Activated naive CD4-positive, alpha-beta T cell treated with anti-CD3 and anti-CD28 coated beads, Interleukin-2, amount 50 U/mL, for 16 hours (primary cell): Measurements from ENCODE around the gene FRYL.
"Not testable (repeated sequence)": the region's sequence is repeated elsewhere in the genome, so short reads cannot be mapped to it uniquely, and the experiment has no call there.

ENCODE experiments used
- DNase-seq: peaks from one replicate; pipeline ENCODE4 v3.0.0-alpha.2; 2020

Gene FRYL

DNA sequence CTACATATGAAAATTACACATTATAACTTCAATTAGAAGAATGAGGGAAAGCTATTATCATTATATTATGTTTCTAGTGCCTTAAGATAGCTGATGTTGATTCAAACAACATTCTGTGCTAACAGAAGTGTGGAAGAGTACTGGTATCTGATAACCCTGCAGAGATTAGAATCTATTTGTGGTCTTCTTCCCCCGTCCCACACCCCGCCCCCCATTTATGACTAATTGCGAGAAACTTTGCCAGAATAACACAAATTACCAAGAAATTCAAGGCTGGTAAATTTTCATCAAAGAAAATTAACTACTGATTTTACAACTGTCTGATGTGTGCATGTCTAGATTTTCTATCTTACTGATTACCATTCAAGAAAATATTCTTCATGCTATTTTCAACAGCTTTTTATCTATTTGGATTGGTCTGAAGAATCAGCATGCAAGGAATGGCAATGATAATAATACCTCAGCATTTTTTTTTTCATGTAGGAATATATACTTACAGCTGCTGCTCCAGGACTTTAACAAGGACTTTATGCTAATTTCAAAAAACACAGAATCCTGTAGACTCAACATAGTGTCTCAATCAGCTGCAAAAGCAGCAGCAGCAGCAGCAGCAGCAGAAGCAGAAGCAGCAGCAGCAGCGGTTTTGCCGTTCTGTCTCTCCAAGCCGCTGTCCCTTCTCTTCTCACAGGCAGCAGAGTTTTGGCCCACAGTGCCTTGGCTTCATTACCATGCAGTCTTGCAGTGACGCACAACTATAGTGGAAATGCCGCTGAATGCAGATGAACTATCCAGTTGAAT is 126.7 kb downstream of the FRYL start:
- DNase-seq, result peak; percentile 54

DNA sequence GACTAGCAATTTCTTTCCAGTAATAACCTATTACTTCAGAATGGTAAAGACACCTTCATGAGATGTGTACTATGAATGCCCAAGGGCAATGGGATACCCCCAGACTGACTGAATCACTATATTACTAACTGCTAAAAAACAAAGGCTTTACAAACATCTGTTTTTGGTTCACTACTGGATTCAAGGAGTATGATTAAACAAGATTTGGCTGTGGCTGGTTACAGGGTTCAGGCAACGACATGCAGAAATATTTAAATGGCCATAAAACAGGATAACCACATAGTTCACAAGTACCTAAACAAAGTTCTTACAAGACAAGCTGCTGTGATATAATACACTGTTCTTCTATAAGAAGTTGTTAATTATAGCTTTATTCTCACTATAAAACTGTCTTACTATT is 128.2 kb downstream of the FRYL start:
- DNase-seq, result no peak

DNA sequence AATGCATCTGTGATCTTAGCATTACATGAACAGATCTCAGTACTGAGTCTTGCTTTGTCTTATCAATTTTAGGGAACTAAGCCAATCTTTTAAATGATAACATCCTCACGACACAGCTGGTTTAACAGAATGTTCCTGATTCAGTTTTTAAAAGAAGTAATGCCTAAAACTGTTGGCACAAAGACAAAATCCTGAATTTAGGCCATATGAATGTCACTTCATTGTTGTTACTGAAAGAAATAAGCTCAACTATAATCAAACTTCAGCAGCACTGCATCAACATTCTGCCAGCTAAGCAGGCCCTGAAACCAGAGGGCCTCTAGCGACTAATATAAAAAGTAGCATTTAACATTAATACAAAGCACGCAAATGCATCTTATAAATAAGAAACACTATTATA is 130.6 kb downstream of the FRYL start:
- DNase-seq, result no peak

DNA sequence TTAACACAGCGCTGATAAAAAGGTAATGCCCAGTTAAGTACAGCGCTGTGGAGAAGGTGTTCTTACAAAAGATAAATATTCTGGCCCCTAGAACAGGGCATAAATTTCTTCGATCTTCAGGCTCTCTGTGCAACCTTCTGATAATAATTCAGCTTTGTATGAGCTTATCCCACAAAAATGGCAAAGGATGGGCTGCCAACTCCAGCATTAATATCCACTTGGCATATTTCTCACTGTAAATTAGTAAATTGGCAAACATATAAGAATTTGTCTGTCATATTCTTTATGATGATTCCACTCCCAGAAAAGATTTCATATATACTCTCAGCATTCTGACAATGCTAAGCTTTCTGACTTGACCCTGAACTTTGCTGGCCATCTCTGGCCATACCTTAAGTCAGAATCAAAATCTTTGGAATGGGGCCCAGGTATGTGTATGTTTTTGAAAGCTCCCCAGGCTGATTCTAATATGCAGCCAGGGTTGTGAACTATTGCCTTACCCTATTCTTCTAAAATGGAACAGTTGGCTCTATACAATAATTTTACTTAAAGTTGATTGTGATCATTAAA is 134.8 kb downstream of the FRYL start:
- no peak for DNase-seq

DNA sequence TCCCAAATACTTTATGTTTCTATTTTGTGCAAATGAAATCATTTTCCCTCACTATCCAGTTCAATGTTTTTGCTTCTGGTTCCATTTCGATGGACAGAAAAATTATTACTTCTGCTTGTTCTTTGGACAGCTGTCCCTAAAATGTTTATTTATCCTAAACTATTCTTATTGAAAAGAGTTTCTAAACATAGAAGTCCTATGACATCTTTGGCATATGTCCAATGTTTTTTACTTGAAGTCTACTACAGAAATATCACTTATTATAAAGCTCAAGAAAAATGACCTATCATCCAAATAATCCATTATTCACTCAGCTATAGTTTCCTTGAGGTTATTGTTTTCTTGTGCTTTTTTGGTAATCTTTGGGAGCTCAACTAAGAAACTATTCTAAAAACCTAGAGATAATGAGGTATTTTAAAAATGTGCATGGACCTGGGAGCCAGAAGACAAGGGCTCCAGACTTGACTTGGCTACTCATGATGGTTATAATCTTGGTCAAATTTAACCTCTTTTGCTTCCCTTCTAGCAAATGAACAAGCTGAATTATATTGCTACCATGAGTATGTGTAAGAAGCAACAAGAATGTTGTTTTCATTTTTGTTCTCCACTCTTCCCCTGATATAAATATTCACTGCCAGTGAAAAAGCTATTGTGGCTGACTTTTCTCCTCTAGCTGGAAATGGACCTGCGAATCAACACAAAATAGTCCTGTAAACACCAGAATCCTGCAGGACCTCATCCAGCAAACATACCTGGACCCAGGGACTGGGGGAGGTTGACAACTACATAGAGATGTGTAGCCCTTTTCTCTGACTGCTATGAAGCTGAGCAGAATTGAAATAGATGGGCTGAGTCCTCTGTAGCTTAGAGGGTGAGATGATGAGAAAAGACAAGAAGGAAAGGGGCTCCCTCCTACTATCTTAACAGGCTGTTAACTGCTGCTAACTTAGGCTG is 137.4 kb downstream of the FRYL start:
- DNase-seq, result no peak

DNA sequence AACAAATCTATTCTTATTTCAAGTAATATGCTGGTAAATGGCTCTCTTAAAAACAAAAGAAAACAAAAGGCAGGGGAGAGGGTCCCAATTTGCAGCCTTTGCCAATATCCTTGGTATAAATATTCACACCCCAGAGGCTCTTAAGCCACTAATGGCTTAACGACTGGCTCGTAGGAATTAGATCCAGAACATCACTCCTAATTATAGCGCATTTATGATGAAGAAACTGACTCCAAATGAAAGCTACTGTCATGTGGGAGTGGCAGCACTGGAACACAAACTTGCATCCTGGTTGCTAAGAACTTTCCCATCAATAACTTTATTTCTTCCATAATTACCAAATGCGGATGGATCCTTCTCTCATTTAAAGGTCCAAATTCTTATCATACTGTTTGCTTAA is 138.7 kb downstream of the FRYL start:
- no peak for DNase-seq

DNA sequence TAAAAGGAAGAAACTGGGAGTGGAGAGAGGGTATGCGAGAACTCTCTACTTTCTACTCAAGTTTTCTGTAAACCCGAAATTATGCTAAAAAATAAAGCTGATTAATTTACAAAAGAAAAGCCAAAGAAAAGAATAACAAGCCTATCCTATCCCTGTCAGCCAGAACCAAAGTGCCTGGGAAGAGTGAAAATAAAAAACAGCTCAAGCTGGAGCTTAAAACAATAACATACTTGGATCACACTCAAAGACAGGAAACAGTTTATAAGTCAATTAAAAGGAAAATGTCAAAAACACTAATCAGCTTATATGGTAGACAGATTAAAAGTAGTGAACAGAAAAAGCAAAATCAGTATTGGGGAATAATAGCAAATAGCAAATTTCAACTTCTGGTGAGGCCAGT is 139.4 kb downstream of the FRYL start:
- no peak for DNase-seq

DNA sequence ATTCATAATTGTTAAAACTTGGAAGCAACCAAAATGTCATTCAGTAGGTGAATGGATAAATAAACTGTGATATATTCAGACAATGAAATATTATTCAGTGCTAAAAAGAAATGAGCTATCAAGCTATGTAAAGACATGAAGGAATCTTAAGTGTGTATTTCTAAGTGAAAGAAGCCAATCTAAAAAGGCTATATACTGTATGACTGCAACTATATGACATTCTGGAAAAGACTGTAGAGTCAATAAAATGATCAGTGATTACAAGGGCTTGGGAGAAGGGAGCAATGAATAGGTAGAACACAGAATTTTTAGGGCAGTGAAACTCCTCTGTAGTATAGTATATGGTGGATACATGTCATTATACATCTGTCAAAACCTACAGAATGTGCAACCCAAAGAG is 139.9 kb downstream of the FRYL start:
- no peak for DNase-seq

DNA sequence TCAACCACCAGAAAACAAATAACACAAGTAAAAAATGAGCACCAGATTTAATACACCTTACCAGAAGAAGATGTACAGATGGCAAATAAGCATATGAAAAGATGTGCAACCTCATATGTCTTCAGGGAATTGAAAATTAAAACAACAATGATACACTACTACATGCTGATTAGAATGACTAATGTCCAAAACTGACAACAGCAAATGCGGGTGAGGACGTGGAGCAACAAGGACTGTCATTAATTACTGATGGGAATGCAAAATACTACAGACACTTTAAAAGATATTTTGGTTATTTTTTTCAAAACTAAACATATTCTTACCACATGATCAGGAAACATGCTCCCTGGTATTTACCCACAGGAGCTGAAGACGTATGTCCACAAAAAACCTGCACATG is 140.3 kb downstream of the FRYL start:
- DNase-seq, result no peak

DNA sequence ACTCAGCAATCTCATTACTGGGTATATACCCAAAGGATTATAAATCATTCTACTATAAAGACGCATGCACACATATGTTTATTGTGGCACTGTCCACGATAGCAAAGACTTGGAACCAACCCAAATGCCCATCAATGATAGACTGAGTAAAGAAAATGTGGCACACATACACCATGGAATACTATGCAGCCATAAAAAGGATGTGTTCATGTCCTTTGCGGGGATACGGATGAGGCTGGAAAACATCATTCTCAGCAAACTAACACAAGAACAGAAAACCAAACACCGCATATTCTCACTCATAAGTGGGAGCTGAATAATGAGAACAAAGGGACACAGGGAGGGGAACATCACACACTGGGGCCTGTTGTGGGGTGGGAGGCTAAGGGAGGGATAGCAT is 141.5 kb downstream of the FRYL start:
- not testable (repeated sequence) for DNase-seq

DNA sequence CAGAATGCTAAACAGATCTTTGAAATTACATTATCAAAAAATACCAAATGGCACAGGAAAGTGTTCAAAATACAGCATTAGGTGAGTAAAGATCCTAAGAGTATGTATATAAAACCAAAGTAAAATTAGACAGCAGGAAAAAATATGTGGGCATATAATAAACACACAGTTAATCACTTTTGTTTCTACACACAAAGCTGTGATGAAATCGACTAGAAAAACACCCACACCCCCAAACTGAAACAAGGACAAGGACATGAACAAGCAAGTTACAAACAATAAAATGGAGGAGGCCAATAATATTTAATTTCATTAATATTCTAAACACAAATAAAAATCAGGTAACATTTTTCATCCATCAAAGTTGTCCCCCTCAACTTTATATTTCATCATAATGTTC is 143.2 kb downstream of the FRYL start:
- no peak for DNase-seq

DNA sequence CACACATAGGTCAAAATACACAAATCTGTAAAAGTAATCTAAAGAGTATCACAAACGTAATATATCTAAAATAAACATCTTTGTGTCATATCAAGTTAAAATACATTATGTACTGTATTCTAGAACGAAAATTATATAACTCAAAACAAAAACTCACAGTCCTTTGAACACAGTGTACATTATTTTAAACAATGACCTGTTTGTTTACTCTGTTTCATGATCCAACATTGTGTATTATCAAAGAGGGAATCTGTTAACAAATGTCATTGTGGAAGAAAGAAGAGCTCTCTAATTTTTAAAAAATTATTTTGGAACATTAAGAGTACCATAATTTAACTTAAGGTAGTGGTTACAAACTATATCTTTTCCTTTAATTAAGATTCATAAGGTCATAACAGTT is 144.1 kb downstream of the FRYL start:
- DNase-seq, result no peak

DNA sequence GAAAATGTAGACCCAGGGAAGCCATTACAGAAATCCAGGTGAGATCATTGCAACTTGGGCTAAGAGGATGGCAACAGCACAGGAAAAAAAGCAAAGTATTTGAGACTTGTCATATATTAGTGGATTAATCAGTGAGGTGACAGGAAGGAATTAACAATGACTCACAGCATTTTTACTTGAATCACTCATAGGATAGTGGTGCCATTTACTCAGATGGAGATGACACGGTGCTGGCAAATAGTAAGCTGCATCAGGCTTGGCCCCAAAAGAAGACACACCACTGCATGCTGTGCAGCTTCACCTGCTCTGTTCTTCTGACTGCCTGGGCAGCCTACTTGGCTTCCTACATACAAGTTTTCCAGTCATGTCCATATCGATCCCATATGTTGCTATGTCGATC is 144.8 kb downstream of the FRYL start:
- DNase-seq, result peak; percentile 28

DNA sequence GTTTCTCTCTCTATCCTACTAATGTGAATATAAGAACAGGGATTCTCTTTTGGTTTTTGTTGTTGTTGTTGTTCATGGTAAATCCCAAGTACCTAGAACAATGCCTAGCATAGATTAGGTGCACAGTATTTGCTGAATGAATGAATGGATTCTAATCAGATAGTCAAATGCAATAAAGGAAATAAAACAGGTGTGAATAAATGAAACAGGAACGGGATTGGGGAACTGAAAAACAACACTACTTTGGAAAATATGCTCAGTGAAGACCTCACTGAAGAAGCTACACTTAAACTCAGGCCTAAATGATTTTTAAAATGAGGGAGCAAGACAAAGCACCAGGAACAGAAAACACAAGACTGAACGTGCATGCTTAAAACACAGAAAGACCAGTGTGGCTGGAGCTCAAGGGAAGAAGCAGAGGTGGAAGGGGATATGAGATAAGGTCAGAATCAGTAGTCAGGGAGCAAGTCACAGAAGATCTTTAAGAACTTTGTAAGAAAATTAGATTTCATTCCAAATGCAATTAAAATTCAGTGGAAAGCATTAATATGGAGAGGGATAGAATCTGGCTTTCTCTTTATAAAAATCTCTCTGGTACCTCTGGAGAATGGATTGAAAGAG is 145.3 kb downstream of the FRYL start:
- DNase-seq, result no peak

DNA sequence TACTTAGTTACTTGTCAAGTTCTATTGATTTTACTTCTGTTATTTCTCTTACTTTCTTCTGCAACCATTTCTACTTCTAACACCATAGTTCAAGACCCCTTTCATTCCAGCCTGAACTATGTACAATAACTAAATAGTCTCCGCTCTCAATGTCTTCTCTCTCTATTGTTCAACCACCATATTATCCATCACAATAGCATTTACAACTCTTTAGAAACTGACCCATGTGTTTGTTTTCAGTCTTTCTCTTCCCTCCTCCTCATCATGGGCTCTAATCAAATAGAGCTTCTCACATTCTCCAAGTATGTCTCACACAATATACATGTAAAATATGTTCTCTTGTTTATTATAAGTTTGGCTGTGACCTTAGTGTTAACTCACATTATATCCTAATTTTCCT is 146.4 kb downstream of the FRYL start:
- no peak for DNase-seq

DNA sequence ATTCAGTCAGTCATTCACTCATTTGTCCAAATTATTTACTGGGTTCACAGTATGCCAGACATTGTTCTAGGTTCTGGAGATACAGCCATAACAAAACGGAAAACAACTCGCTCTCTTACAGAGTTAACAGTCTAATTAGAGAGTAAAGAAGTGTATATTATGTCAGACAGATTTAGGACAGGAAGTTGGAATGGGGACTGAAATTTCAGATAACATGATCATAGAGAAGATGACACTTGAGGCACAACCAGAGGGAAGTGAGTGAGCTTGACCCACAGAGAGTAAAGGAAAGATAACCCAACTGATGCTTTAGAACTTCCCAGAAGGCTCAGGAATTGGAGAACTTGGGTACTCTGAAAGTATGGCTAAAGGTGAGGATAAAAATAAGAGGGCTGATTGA is 150.6 kb downstream of the FRYL start:
- no peak for DNase-seq

DNA sequence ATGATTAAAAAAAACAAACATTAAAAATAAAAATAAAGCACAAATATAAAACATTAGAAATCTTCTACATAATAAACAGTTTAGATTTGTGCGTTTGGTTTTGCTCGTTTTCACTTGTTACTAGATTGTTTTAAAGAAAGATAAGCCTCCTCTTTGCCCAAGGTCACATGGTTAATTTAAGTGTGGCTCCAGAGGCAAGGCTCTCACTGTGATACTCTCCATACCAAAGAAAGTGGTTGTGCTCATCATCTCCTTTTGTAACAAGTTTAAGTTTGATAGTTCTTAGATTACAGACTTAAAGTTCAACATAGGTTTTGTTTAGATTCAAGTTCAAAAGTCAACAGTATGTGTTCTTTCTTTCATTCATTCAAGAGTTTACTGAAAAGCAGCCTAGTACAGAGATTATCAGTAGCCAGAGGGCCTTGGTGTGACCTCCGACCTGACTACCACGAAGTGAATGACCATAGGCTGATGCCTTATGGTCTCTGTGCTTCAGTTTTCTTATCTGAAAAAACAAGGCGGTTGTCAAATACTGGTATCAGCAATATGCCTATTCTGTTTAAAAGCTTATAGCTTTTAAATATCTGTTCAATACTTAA is 156.8 kb downstream of the FRYL start:
- no peak for DNase-seq

DNA sequence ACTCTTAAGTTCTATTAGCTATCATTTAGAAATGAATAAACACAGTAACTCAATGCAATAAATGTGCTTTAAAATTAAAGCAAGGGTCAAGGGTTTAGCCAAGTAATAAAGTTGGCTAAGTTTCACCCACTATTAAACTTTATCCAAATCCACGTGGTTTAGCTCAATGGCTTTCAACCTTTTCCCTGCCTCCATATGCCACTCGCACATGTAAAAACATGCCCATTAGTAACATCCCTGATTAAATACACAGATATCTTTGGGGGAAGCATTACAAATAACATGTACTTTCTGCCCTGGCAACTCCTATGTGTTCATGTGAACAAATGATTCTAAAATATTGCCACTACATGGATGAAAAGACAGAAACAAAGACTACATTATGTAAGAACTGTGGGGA is 159.2 kb downstream of the FRYL start:
- DNase-seq, result no peak

DNA sequence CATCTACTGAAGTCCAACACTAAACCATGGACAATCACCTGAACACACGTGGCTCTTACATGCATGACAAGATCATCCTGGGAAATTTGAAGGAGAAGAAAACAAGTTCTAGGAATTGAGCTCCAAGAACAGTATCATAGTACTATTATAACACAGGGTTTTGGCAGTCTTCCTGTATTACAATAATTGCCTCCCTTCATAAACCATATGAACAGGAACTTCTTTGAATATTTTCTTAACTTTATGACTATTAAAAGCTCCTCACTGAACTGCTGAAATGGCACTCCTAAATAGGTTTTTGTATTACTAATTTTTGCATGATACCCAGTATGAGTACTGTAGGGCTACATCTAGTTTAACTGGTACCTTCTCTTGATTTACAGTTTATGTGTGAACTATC is 160.0 kb downstream of the FRYL start:
- no peak for DNase-seq

DNA sequence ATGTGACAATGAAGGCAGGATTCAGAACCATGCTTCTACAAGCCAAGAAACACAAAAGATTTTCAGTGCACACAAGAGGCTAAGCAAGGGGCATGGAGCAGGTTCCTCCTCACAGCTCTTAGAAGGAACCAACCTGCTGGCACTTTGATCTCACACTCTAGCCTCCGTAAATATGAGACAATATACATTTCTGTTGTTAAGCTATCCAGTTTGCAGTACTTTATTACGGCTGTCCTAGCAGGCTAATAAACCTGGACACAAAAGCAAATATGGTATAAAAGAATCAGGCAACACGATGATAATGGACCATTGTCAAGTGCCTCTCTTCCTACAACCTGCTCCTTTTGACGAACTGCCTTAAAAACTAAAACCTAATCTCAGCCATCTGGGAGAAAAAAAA is 175.6 kb downstream of the FRYL start:
- DNase-seq, result no peak

DNA sequence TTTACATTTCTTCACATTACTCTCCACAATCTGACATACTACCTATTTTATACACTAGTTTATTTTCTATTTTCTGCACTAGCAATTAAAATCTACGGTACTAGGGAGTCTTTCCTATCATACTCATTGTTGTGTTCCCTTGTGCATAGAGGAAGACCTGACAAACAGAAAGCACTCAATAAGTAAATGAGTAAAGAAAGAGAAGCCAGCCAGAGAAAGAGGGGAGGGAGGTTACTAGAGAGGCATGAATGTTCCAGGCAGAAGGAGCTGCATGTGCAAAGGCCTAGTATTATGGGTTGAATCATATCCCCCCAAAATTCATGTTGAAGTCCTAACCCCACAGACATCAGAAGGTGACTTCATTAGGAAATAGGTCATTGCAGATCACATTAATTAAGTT is 176.0 kb downstream of the FRYL start:
- no peak for DNase-seq

DNA sequence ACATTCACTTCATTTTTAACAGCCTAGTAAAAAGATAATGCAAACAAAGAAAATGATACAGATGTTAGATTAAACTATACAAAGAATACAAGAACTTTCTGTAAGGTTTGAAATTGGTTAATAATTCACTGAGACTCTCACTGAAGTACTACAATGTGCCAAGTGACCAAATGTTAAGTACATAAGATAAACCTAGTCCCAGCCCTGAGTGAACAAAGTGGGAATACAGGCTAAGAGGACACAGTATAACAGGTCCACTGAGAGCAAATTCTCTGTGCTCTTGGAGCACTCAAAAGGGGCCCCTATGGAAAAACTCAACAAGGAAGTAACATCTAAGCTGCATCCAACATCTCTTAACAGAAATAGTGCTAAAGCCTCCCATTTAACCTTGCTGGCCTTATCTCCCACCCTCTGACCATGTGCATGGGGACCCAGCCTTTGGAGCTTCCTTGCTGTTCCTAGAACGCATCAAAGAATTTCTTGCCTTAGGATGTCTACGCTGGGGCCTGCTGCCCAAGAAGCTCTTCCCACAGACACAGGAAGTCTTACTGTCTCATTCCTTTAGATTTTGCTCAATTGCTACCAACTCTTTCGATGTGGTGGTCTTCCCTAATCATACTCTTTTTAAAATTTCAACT is 176.6 kb downstream of the FRYL start:
- DNase-seq, result no peak

DNA sequence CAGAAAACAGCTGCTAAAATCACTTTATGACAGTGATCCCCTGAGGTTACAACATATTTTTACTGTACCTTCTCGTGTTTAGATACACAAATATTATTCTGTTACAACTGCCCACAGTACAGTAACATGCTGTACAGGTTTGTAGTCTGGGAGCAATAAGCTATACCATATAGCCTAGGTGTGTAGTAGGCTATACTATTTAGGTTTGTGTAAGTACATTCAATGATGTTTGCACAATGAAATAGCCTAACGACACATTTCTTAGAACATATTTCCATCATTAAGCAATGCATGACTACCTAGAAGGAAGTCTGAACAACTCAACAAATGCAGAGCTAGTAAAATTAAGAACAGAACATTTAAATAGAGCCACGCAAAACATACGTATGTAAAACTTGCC is 177.3 kb downstream of the FRYL start:
- DNase-seq, result no peak
